ENCODE measurements around the gene ZNF217. TPM values are rescaled to one million over a fixed set of nuclear protein-coding genes. Genes with fewer than 3 reads are reported as not detected.
A peak's percentile ranks its signal among the peaks of the same experiment; 100 is the strongest.

Gene ZNF217
- total and polyA plus RNA-seq, 10 of the 15 experiments (the other 5 are each of a cell fraction or from before 2014, with no cell fraction given), result 8.5 to 76.6 (median 40.6) TPM

DNA sequence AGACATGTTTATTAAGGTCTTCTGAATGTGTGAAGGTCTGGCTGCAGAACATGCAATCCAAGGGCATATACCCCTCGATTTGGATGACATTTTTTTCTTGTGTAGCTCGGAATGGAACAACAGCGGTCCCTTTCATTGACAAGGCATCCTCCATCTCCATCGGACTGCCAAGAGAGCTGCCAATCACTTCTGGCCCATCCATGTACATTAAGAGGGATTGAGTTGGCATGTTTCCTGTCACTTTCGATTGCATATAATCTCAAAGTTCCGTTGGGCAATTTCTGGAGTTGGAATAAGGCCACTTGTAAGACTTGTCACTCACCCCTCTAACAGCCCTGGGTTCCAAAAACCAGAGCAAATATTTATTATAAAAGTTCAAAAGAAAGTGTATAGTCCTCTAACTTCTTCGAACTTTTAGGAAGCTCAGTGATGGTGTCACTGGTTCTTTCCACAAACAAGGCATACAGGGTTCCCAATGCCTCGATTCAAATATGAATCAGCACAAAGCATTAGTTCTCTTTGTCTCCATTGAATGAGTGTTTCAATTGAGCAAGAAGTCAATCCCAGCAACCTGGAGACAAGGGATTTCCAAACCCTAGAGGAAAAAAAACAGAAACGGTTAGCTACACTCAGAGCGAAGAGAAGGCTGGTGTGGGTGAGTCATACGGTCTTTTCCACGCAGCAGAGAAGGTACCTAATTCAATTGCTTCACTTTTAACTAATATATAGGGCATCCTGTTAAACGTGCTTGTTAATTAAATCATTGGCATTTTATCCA, 10.9 kb downstream of the ZNF217 start (continued):
- TF ChIP-seq, protein P1, sequence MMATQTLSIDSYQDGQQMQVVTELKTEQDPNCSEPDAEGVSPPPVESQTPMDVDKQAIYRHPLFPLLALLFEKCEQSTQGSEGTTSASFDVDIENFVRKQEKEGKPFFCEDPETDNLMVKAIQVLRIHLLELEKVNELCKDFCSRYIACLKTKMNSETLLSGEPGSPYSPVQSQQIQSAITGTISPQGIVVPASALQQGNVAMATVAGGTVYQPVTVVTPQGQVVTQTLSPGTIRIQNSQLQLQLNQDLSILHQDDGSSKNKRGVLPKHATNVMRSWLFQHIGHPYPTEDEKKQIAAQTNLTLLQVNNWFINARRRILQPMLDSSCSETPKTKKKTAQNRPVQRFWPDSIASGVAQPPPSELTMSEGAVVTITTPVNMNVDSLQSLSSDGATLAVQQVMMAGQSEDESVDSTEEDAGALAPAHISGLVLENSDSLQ (IDR thresholded peaks at IDR 0.05), result peak; percentile 54
- TF ChIP-seq JUNB (IDR thresholded peaks at IDR 0.05), result peak; percentile 52; the same call in 1 of the 2 replicates

- ChIA-PET RAD21 (ENCODE audit: unreplicated experiment) (interaction anchor here (0.8 to 2.6 kb wide), 19 partner anchors 10 to 358 kb away, joined by 3 to 9 read pairs (median 5); no protein-coding TSS in a partner anchor), POLR2A (interaction anchor here (0.6 to 2.0 kb wide), 7 partner anchors 10 to 481 kb away, joined by 3 to 9 read pairs (median 3); no protein-coding TSS in a partner anchor), SMC1A (ENCODE audit: uncharacterized antibody, unreplicated experiment) (interaction anchor here (0.6 to 2.6 kb wide), 20 partner anchors 12 to 480 kb away, joined by 3 to 12 read pairs (median 4); partner anchors contain the start of gene ZNF217), CTCF (interaction anchor here (1.0 to 1.8 kb wide), 2 partner anchors 125 to 360 kb away, joined by 3 to 5 read pairs; no protein-coding TSS in a partner anchor)
- intact Hi-C loops (cut with micrococcal nuclease; ENCODE audit: unreplicated experiment), result loop anchor here (2.0 to 5.0 kb wide), 2 partner anchors 71 to 155 kb away; no protein-coding TSS in a partner anchor
- peak overlapping the region; percentile 79 for H3K4me2 ChIP-seq (ENCODE audit: control insufficient read depth, insufficient read depth)
- H3K27me3 ChIP-seq (replicated peaks in 1 of 2; ENCODE audit: control insufficient read depth in 2 of 2, insufficient read depth in 2 of 2, low read length in 1 of 2), result no peaks in the 10 kb centered on the region
- ATAC-seq (no peak), DNase-seq (ENCODE audit: low read depth, low spot score) (no peak), FAIRE-seq (no peak)
- no peak overlapping the region for H2AFZ ChIP-seq (ENCODE audit: control insufficient read depth, low read depth, low read length)
- in situ Hi-C loops (cut with MboI), result loop anchor here (10.0 kb wide), 1 partner anchor 263 kb away; no protein-coding TSS in a partner anchor
- no peaks in the 10 kb centered on the region for H3K9me3 ChIP-seq (replicated peaks; ENCODE audit: control insufficient read depth, insufficient read depth, low read length)
- peak overlapping the region; percentile 65 for H3K27ac ChIP-seq (ENCODE audit: control insufficient read depth, insufficient read depth)
- WGBS (ENCODE audit: insufficient coverage, insufficient replicate concordance, low lambda C conversion rate, missing lambda C conversion rate), result 25% methylated on average over 9 of the region's 9 CpGs
- H3K9ac ChIP-seq (ENCODE audit: control insufficient read depth, insufficient read depth, low read length), result peak overlapping the region; percentile 64
- peak overlapping the region; percentile 79 for H3K4me3 ChIP-seq
- H3K4me1 ChIP-seq (ENCODE audit: control insufficient read depth, insufficient read depth, low read length), result peaks cover 3% of the 10 kb centered on the region
- BruUV-seq (replicated peaks), result no TSS peak
- TF ChIP-seq CREB1 (IDR thresholded peaks at IDR 0.05; ENCODE audit: low read depth), result 0 out of 2 replicates have a peak, but pooled peaks have one; percentile 11
- TF ChIP-seq, protein P2, sequence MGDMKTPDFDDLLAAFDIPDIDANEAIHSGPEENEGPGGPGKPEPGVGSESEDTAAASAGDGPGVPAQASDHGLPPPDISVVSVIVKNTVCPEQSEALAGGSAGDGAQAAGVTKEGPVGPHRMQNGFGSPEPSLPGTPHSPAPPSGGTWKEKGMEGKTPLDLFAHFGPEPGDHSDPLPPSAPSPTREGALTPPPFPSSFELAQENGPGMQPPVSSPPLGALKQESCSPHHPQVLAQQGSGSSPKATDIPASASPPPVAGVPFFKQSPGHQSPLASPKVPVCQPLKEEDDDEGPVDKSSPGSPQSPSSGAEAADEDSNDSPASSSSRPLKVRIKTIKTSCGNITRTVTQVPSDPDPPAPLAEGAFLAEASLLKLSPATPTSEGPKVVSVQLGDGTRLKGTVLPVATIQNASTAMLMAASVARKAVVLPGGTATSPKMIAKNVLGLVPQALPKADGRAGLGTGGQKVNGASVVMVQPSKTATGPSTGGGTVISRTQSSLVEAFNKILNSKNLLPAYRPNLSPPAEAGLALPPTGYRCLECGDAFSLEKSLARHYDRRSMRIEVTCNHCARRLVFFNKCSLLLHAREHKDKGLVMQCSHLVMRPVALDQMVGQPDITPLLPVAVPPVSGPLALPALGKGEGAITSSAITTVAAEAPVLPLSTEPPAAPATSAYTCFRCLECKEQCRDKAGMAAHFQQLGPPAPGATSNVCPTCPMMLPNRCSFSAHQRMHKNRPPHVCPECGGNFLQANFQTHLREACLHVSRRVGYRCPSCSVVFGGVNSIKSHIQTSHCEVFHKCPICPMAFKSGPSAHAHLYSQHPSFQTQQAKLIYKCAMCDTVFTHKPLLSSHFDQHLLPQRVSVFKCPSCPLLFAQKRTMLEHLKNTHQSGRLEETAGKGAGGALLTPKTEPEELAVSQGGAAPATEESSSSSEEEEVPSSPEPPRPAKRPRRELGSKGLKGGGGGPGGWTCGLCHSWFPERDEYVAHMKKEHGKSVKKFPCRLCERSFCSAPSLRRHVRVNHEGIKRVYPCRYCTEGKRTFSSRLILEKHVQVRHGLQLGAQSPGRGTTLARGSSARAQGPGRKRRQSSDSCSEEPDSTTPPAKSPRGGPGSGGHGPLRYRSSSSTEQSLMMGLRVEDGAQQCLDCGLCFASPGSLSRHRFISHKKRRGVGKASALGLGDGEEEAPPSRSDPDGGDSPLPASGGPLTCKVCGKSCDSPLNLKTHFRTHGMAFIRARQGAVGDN (IDR thresholded peaks at IDR 0.05), result peak; percentile 0; the same call in 1 of the 2 replicates
- TF ChIP-seq POLR2A (IDR thresholded peaks at IDR 0.05; ENCODE audit: low read depth, low read length), result no peak
- H4K20me1 ChIP-seq (ENCODE audit: control insufficient read depth, insufficient read depth), result no peaks in the 10 kb centered on the region
- H3K36me3 ChIP-seq (ENCODE audit: control insufficient read depth in 2 of 2, insufficient read depth in 2 of 2, low read length in 1 of 2), result peaks cover 14 to 25% of the 10 kb centered on the region in 2 experiments
- H3K79me2 ChIP-seq (ENCODE audit: control insufficient read depth, insufficient read depth, low read length), result peaks cover 99% of the 10 kb centered on the region
Measured at GRCh38 chr20:53582251-53582570, 11.4 kb downstream of the ZNF217 start.

All from GM12878 (cell line).